Measurements from ENCODE around the gene BDP1. TPM values are rescaled to one million over a fixed set of nuclear protein-coding genes. Genes with fewer than 3 reads are reported as not detected.

BDP1 gene
- total RNA-seq, 1 donor, result 20.3 TPM

- peaks cover 8% of the 10 kb centered on the region for H3K4me1 ChIP-seq (ENCODE audit: insufficient read depth, low read length)
- H3K4me3 ChIP-seq (ENCODE audit: insufficient read depth, low read length), result peak overlapping the region; percentile 86
- peak overlapping the region; percentile 95 for H3K4me2 ChIP-seq (ENCODE audit: insufficient read depth, low read length)
- peaks cover 12% of the 10 kb centered on the region for H4K20me1 ChIP-seq (ENCODE audit: insufficient read depth, low read length)
- peaks cover 43% of the 10 kb centered on the region for H3K79me2 ChIP-seq (ENCODE audit: insufficient read depth, low read length)
- DNase-seq (ENCODE audit: insufficient read length, low spot score, missing footprints), result no peak
- TF ChIP-seq CTCF (IDR thresholded peaks at IDR 0.05; ENCODE audit: extremely low read depth, low read depth, low read length), result no peak
- H3K27ac ChIP-seq (ENCODE audit: low read depth, low read length), result no peak overlapping the region
- peaks cover 34% of the 10 kb centered on the region for H3K36me3 ChIP-seq (ENCODE audit: insufficient read depth, low read length)
- peaks cover under 1% of the 10 kb centered on the region for H3K27me3 ChIP-seq (ENCODE audit: insufficient read depth, low read length)
- H2AFZ ChIP-seq (ENCODE audit: low read length), result no peak overlapping the region
- no peaks in the 10 kb centered on the region for H3K9me3 ChIP-seq (ENCODE audit: low read depth, low read length)
Observed at GRCh38 chr5:71457106-71457505, 1.7 kb downstream of the BDP1 start.

- peaks cover 18% of the 10 kb centered on the region for H4K20me1 ChIP-seq (ENCODE audit: insufficient read depth, low read length)
- no peak overlapping the region for H3K27ac ChIP-seq (ENCODE audit: low read depth, low read length)
- DNase-seq (ENCODE audit: insufficient read length, low spot score, missing footprints), result no peak
- no peak for TF ChIP-seq CTCF (IDR thresholded peaks at IDR 0.05; ENCODE audit: extremely low read depth, low read depth, low read length)
- no peaks in the 10 kb centered on the region for H3K9me3 ChIP-seq (ENCODE audit: low read depth, low read length)
- peaks cover 46% of the 10 kb centered on the region for H3K79me2 ChIP-seq (ENCODE audit: insufficient read depth, low read length)
- no peak overlapping the region for H3K4me2 ChIP-seq (ENCODE audit: insufficient read depth, low read length)
- H3K4me1 ChIP-seq (ENCODE audit: insufficient read depth, low read length), result peaks cover 8% of the 10 kb centered on the region
- H3K4me3 ChIP-seq (ENCODE audit: insufficient read depth, low read length), result no peak overlapping the region
- peaks cover 66% of the 10 kb centered on the region for H3K36me3 ChIP-seq (ENCODE audit: insufficient read depth, low read length)
- no peaks in the 10 kb centered on the region for H3K27me3 ChIP-seq (ENCODE audit: insufficient read depth, low read length)
- H2AFZ ChIP-seq (ENCODE audit: low read length), result no peak overlapping the region
Observed at GRCh38 chr5:71460693-71461092, 5.2 kb downstream of the BDP1 start.

GRCh38 chr5:71461360-71461759 lies 5.9 kb downstream of the BDP1 start:
- Histone ChIP-seq H2AFZ (ENCODE audit: low read length) (no peak overlapping the region), H3K27me3 (ENCODE audit: insufficient read depth, low read length) (no peaks in the 10 kb centered on the region), H3K4me2 (ENCODE audit: insufficient read depth, low read length) (no peak overlapping the region), H3K36me3 (ENCODE audit: insufficient read depth, low read length) (peaks cover 72% of the 10 kb centered on the region), H3K27ac (ENCODE audit: low read depth, low read length) (no peak overlapping the region), H3K9me3 (ENCODE audit: low read depth, low read length) (no peaks in the 10 kb centered on the region), H3K79me2 (ENCODE audit: insufficient read depth, low read length) (peaks cover 39% of the 10 kb centered on the region), H3K4me3 (ENCODE audit: insufficient read depth, low read length) (no peak overlapping the region), H3K4me1 (ENCODE audit: insufficient read depth, low read length) (peaks cover 7% of the 10 kb centered on the region), H4K20me1 (ENCODE audit: insufficient read depth, low read length) (peaks cover 18% of the 10 kb centered on the region)
- DNase-seq (ENCODE audit: insufficient read length, low spot score, missing footprints), result no peak
- no peak for TF ChIP-seq CTCF (IDR thresholded peaks at IDR 0.05; ENCODE audit: extremely low read depth, low read depth, low read length)

GRCh38 chr5:71471193-71471592 lies 15.7 kb downstream of the BDP1 start:
- peaks cover 32% of the 10 kb centered on the region for H3K36me3 ChIP-seq (ENCODE audit: insufficient read depth, low read length)
- peak overlapping the region; percentile 64 for H3K27ac ChIP-seq (ENCODE audit: low read depth, low read length)
- DNase-seq (ENCODE audit: insufficient read length, low spot score, missing footprints), result no peak
- no peaks in the 10 kb centered on the region for H3K27me3 ChIP-seq (ENCODE audit: insufficient read depth, low read length)
- TF ChIP-seq CTCF (IDR thresholded peaks at IDR 0.05; ENCODE audit: extremely low read depth, low read depth, low read length), result no peak
- no peaks in the 10 kb centered on the region for H3K9me3 ChIP-seq (ENCODE audit: low read depth, low read length)
- H2AFZ ChIP-seq (ENCODE audit: low read length), result peak overlapping the region; percentile 46
- H4K20me1 ChIP-seq (ENCODE audit: insufficient read depth, low read length), result peaks cover 2% of the 10 kb centered on the region
- peaks cover 8% of the 10 kb centered on the region for H3K4me1 ChIP-seq (ENCODE audit: insufficient read depth, low read length)
- no peak overlapping the region for H3K4me3 ChIP-seq (ENCODE audit: insufficient read depth, low read length)
- peak overlapping the region; percentile 47 for H3K4me2 ChIP-seq (ENCODE audit: insufficient read depth, low read length)
- H3K79me2 ChIP-seq (ENCODE audit: insufficient read depth, low read length), result peaks cover 3% of the 10 kb centered on the region

Data from osteoblast (primary cell).